Inflammatory macrophage treated with lipopolysaccharide for 1 hour (primary cell): ENCODE data around the gene MUS81.
"Not testable (repeated sequence)": the region's sequence is repeated elsewhere in the genome, so short reads cannot be mapped to it uniquely, and the experiment has no call there.

Source experiments
- DNase-seq, 2 donors: peaks; one replicate each; pipeline ENCODE4 v3.0.0-alpha.2; 2020 to 2022

MUS81 gene, protein sequence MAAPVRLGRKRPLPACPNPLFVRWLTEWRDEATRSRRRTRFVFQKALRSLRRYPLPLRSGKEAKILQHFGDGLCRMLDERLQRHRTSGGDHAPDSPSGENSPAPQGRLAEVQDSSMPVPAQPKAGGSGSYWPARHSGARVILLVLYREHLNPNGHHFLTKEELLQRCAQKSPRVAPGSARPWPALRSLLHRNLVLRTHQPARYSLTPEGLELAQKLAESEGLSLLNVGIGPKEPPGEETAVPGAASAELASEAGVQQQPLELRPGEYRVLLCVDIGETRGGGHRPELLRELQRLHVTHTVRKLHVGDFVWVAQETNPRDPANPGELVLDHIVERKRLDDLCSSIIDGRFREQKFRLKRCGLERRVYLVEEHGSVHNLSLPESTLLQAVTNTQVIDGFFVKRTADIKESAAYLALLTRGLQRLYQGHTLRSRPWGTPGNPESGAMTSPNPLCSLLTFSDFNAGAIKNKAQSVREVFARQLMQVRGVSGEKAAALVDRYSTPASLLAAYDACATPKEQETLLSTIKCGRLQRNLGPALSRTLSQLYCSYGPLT

DNA sequence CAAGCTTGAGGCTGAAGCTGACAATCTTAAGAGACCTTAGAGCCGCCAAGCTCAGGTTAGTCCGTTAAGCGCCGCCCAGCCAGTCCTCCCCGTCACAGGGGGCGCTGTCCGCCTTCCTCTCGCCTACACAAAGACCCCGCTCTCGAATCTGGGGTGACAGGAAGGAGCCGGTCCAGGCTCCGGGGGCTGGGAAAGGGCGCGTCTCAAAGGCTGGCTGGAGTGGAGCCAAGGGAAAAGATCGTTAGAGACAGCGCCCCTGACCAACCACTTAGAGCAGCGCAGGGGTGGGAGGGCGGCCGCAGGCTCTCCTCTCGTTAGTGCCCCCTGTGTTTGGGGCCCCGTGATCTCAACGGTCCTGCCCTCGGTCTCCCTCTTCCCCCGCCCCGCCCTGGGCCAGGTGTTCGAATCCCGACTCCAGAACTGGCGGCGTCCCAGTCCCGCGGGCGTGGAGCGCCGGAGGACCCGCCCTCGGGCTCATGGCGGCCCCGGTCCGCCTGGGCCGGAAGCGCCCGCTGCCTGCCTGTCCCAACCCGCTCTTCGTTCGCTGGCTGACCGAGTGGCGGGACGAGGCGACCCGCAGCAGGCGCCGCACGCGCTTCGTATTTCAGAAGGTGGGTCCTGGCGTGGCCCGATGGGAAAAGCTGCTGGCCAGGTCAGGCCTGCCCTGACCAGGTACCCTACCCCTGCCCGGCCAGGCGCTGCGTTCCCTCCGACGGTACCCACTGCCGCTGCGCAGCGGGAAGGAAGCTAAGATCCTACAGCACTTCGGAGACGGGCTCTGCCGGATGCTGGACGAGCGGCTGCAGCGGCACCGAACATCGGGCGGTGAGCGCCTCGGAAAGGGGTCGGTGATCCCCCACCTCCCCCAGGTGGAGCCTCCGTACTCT is at the start of gene MUS81:
MUS81 (plus strand) TSS at position 156 of the 887 bp plus-strand sequence; CDS start at position 477, 321 bp downstream.
- peak; percentile 84 to 95 for DNase-seq

GRCh38 chr11:65811764-65812475 is 48.3 kb upstream of the MUS81 start:
- peak; percentile 75 to 97 for DNase-seq

GRCh38 chr11:65814131-65814985 is 45.9 kb upstream of the MUS81 start:
- peak; percentile 92 to 99 for DNase-seq

DNA sequence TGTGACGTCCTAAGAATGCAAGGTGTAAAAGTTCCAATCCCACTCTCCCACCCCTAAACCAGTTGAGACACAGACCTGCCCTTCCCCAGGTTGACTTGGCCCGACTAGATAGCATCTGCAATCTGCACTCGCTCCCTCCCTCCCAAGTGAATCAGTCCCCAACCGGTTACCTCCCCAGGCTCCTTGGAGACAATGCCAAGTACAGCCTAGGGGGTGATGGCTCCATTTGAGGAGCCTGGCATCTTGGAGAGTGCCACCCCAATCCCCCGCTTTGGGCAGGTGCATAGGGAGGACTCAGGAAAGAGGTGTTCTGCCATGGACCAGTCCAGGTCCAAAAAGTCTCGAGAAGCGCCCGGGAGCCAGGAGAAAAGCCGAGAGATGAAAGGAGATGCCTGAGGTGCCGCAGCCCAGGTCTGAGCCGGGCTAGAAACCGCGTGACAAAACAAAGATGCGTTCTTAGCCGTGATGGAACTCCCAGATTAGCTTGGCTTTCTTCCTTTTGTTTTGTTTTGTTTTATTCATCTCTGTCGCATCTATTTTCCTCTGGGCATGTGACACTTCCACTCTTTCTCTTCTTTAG is 45.2 kb upstream of the MUS81 start:
- DNase-seq: no peak

DNA sequence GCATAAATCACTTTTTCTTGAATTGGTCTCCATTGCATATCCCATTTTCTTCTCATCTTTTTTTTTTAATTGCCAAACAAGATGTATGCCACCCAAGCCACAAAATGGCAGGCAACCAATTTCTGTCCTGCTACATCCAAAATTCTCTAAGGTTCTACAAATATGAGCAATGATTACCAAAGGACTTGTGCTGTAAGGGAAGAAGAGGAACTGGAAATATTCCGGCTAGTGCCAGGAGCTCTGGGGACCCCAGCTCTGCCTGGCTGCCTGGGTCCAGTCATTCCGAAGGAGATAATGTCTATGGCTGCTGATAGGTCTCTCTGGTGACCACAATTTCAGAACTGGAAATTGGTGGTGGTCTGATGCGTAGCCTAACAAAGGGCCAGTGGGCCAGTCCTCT is 43.5 kb upstream of the MUS81 start:
- DNase-seq: peak; percentile 54 to 72

DNA sequence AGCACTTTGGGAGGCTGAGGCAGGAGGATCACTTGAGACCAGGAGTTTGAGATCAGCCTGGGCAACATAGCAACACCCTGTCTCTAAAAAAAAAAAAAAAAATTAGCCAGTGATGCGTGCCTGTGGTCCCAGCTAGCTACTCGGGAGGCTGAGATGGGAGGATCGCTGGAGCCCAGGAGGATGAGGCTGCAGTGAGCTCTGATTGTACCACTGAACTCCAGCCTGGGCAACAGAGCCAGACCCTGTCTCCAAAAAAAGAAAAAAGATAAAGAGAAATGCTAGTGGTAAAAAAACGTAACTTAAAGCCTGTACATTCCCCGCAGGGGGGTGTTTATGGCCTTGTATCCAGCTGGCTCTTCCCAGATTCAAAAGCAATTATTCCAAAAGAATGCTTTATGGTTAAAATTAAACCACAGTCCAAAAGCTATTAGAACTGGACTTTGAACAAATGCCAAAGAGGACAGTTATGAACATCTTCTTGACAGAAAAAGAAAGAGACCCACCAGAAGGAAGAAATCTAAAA is 42.9 kb upstream of the MUS81 start:
- no peak for DNase-seq

DNA sequence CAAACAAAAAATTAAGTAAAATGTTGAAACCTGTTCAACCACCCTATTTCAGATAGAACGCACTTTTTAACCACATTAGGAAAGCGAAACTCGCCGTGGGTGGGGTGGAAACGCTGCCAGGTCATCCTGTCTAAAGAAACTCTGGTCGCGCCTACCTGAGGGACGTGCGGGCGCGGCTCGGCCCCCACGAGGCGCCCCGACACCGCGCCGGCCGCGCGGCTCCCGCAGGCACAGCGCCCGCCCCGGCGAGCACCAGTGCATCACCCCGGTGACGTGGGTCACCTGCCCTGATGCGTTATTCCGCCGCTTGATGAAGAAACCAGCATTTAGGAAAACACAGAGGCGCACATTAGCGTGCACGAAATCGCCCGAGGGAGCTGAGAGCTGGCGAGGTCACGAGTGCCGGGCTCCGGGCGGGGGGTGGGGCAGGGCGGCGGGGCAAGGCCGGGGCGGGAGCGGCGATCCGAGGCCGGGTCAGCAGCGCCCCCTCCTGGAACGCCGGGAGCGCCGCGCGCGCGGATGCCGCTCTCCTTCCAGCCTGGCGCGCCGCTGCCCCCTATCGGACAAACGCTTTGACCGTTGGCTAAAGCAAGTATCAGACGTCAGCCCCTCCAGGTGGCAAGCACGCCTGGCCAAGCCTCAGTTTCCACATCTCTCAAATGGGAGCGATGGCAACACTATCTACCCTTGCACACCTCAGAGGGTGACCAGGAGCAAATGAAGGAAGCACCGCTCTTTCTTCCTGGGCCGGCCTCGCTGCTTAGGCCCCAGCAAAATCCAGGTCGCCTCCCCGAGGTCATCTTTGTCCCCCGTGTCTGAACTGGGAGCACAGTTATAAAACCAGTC is 42.2 kb upstream of the MUS81 start:
- peak; percentile 89 to 98 for DNase-seq

GRCh38 chr11:65821107-65821506 is 39.1 kb upstream of the MUS81 start:
- peak; percentile 17 to 51 for DNase-seq

- DNase-seq: no peak
These were observed 37.3 kb upstream of the MUS81 start for GRCh38 chr11:65822776-65823528.

DNA sequence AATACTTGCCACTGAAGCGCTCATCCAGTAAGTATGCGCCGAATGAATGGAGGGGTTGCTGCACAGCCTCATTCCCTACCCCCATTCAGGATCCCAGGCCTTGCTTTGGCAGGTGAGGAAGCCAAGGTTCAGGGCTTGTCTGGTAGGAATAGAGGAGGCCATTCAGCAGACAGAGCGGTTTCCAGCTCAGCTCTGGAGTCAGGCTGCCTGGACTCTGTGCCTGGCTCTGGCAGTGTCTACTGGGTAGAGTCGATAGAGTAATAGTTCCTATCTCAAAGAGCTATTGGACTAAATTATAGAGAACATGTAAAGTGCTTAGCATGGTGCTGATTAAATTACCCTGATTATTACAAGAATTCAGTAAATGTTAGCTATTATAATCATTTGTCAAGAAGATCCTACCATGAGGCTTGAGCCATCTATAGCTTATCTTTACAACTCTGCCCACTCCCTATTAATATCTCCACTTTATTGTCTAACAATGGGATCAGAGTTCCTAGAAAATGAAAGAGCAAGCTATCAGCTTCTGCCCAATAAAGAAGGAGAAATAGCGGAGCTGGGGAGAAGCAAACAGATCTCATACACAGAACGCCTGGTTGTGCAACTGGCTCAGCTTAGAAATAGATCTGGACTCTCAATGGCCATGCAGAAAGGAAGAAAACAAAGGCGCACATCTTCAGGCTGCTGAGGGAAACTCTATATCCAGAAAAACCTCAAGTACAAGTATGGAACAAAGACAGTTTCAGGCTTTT is 33.1 kb upstream of the MUS81 start:
- DNase-seq: no peak

DNA sequence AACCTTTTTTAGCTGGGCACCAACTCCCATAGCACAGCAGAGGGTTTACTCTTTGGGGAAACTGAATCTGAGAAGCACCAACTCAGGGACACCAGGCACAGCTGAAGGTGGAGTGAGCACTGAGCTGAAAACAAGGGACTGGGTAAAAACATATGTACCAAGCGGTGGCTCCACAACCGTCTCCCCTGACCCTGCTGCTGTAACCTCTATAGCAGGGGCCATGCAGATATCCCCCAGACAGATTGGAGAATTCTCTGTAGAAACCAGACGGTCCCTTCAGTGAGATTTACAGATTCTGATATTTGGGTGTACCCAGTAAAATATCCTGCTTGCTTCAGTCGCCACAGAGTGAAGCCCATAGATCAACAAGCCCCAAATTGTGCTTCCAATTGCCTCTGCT is 30.8 kb upstream of the MUS81 start:
- DNase-seq: no peak

GRCh38 chr11:65832231-65832630 is 28.0 kb upstream of the MUS81 start:
- not testable (repeated sequence) for DNase-seq

- DNase-seq: peak; percentile 85 to 98
These were observed 26.8 kb upstream of the MUS81 start, which contains the start of gene SNX32 for GRCh38 chr11:65833297-65834030. TSS of gene SNX32 (plus strand) at chr11:65833963. CDS start at chr11:65834066, 103 bp downstream.

DNA sequence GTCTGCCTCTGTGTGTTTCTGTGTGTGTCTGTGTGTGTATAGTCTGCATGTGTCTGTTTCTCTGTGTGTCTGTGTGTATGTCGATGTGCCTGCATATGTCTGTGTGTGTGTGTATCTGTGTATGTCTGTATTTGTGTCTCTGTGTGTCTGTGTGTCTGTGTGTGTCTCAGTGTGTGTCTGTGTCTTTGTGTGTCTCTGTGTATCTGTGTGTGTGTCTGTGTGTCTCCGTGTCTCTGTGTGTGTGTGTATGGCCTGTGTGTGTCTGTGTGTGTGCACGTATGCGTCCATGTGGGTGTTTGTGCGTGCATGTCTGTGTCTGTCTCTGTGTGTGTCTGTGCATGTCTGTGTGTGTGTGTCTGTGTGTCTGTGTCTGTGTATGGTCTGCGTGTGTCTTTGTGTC is 26.0 kb upstream of the MUS81 start:
- DNase-seq: no peak

DNA sequence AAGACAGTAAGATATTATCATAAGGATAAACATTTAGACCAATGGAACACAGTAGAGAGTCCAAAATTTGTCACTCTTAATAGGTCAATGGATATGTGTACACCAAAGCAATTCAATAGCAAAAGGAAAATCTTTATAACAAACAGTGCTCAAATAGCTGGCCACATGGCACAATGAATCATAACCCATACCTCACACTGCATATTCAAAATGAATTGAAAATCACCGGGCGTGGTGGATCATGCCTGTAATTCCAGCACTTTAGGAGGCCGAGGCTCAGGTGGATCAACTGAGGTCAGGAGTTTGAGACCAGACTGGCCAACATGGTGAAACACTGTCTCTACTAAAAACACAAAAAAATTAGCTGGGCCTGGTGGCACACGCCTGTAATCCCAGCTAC is 18.1 kb upstream of the MUS81 start:
- DNase-seq: no peak

- DNase-seq: no peak
These were observed 16.4 kb upstream of the MUS81 start for GRCh38 chr11:65843811-65844210.

- no peak for DNase-seq
These were observed 15.9 kb upstream of the MUS81 start for GRCh38 chr11:65844231-65844872.
